Fibroblast of mammary gland (primary cell): Measurements from ENCODE around the gene CARNS1.

Source experiments
- DNase-seq: peaks from one replicate; pipeline ENCODE4 v3.0.0-alpha.2; 2010; ENCODE audit warnings: low read depth
- H3K4me3 ChIP-seq: 2 replicates; pipeline ENCODE4 v1.5.1; 2011; ENCODE audit warnings: low read depth, mild to moderate bottlenecking, low read length, moderate library complexity; ENCODE audit not compliant: control insufficient read depth
- TF ChIP-seq, protein P1 (sequence below): conservative IDR thresholded peaks from 2 replicates; pipeline ENCODE4 v1.5.1; 2011; ENCODE audit warnings: low read depth, low read length, inconsistent platforms; ENCODE audit not compliant: control insufficient read depth, insufficient read depth

Gene CARNS1

DNA sequence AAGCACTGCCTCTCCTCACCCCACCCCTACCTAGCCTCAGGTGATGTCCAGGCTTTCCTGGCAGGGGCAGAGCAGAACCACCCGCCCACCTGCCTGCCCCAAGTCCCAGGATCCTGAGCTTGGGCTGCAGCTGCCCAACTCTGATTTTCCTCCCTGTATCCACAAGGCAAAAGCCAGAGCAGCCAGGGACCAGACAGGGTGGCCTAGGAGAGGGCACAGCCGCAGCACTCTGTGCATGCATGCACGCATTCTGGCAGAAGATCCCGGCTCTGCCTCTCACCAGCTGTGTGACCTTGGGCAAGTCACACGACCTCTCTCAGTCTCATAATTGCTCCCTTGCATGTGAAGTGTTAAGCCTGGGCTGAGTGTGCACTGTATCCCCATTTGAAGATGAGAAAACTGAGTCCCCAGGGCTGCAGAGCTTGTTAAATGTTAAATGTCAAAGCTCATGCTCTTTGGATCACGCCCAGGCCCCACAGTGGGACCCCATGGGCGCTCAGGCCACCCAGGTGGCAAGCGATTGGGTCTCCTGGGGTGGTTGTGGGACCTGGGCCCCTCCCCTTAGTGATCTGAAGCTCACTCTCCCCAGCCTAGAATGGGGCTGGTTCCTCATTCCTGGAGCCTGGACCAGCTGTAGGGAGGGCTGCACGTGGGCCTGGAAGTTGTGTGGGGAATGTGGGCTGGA lies 2.8 kb upstream of the CARNS1 start:
- no peak for DNase-seq
- TF ChIP-seq, protein P1, sequence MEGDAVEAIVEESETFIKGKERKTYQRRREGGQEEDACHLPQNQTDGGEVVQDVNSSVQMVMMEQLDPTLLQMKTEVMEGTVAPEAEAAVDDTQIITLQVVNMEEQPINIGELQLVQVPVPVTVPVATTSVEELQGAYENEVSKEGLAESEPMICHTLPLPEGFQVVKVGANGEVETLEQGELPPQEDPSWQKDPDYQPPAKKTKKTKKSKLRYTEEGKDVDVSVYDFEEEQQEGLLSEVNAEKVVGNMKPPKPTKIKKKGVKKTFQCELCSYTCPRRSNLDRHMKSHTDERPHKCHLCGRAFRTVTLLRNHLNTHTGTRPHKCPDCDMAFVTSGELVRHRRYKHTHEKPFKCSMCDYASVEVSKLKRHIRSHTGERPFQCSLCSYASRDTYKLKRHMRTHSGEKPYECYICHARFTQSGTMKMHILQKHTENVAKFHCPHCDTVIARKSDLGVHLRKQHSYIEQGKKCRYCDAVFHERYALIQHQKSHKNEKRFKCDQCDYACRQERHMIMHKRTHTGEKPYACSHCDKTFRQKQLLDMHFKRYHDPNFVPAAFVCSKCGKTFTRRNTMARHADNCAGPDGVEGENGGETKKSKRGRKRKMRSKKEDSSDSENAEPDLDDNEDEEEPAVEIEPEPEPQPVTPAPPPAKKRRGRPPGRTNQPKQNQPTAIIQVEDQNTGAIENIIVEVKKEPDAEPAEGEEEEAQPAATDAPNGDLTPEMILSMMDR = no peak
- H3K4me3 ChIP-seq = no peak overlapping the region

DNA sequence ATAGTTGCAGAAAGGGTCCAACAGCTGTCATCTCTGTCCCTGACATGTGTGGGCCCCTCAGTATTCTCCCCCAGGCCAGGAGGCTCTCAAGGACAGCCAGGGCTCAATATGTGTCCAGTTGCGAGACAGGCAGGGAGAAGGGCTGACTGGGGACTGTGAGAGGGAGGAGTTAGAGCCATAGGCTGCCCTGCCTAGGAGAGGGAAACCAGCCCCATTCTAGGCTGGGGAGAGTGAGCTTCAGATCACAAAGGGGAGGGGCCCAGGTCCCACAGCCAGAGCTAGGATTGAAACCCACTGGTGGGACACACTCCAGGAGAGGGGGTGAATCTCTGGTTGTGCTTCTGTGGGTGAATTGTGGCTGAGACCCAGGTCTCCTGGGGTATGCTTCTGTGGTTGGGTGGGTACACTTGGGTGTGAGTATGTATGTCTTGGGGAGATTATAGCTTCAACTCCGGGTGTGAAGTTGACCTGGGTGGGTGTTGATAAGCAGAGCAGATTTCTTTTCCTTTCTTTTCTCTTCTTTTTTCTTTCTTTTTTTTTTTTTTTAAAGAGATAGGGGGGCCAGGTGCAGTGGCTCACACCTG lies 2.1 kb upstream of the CARNS1 start:
- no peak overlapping the region for H3K4me3 ChIP-seq
- TF ChIP-seq, protein P1 = no peak
- no peak for DNase-seq

- TF ChIP-seq, protein P1 = no peak
- no peak for DNase-seq
- no peak overlapping the region for H3K4me3 ChIP-seq
Observed at GRCh38 chr11:67416416-67417335, 1.2 kb downstream of the CARNS1 start.

DNA sequence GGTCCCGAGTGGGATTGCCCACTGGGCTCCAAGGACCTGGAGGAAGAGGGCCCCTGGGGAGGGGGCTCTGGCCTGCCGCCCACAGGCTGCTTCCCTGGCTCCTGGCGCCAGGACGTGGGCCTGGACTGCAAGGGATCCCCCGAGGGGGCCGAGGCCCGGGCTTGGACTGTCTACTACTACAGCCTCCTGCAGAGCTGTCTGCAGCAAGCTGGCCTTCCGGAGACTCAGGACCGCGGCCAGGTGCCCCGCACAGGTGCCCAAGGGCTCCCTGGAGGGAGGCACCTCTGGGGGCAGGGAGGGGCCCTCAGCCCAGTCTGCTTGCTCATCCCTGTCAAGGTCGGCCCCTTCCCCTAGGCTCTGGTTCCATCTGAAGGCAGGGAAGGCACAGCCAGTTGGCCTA lies 1.9 kb downstream of the CARNS1 start:
- TF ChIP-seq, protein P1 = no peak
- H3K4me3 ChIP-seq = no peak overlapping the region
- DNase-seq = no peak

DNA sequence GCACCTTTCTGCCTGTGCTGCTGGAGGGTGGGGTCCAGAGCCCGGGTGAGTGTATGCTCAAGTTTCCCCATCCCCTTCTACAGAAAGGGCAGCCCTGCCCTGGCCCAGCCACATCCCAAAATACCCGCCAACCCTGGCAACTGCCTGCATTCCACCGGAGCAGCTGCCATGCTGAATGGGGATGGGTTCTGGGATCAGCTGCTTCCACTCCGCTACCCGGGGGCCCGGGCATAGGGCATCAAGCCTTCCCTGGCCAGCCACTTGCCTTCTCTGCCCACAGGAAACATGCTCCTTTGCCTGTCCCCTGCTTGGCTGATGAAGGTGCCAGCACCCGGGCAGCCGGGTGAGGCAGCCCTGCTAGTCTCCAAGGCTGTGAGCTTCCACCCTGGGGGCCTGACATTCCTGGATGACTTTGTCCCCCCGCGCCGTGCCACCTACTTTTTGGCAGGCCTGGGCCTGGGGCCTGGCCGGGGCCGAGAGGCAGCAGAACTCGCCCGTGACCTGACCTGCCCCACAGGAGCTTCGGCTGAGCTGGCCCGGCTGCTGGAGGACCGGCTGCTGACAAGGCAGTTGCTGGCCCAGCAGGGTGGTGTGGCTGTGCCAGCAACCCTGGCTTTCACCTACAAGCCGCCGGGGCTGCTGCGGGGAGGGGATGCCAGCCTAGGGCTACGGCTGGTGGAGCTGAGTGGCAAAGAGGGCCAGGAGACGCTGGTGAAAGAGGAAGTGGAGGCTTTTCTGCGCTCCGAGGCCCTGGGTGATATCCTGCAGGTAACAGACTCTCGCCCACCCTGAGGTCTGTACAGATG lies 3.2 kb downstream of the CARNS1 start:
- DNase-seq = no peak
- no peak overlapping the region for H3K4me3 ChIP-seq
- TF ChIP-seq, protein P1 = no peak

DNA sequence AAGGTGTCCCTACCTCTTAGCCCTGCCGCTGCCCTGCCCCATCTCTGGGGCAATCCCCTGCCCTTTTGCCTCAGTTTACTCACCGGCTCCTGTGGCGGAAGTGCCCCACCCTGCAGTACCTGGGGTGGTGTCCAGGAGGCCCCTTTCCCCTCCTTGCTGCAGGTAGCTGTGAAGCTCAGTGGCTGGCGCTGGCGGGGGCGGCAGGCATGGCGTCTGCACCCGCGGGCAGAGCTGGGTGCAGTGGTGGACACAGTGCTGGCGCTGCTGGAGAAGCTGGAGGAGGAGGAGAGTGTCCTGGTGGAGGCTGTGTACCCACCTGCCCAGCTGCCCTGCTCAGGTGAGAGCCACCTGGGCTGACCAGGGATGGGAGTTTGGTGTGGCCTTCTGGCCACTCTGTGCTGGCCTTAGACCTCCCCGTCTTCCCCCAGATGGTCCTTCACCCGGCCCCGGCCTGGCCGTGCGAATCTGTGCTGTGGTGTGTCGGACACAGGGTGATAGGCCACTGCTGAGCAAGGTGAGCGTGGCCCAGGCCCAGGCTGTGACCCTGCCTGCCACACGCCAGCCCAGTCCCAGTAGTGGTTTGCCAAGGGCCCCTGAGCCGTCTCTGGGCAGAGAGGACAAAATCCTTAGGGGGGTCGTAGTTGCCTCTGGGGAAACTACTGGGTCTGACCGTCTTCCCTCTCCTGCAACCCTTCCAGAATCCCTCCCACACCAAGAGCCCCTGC lies 4.0 kb downstream of the CARNS1 start:
- TF ChIP-seq, protein P1 = no peak
- no peak overlapping the region for H3K4me3 ChIP-seq
- no peak for DNase-seq
